BJ (cell line): Measurements from ENCODE around the gene PDE12. TPM values are rescaled to one million over a fixed set of nuclear protein-coding genes. Genes with fewer than 3 reads are reported as not detected.

Experiments used
- CTCF ChIA-PET: fragments of 350-600 bp; formaldehyde crosslinking; extraction: SDS; loops from one replicate; lab custom pipeline; 2021; ENCODE audit warnings: antibody characterized with exemption, inconsistent platforms; lab: Yijun Ruan, JAX
- POLR2A ChIA-PET: fragments of 300-600 bp; sonication (Branson Sonifier 250); formaldehyde crosslinking; extraction: SDS; loops from one replicate; lab custom pipeline; 2021; ENCODE audit warnings: antibody characterized with exemption; lab: Charles Lee
- DNase-seq: peaks from one replicate; pipeline ENCODE4 v3.0.0-alpha.2; 2011; ENCODE audit warnings: low read depth
- H3K27me3 ChIP-seq: 2 replicates; pipeline ENCODE4 v1.6.0; 2011; ENCODE audit warnings: low read length; ENCODE audit not compliant: control insufficient read depth, insufficient read depth
- H3K36me3 ChIP-seq: 2 replicates; pipeline ENCODE4 v1.5.1; 2011; ENCODE audit warnings: low read length; ENCODE audit not compliant: control insufficient read depth, insufficient read depth
- H3K4me3 ChIP-seq: 2 replicates; pipeline ENCODE4 v1.5.1; 2011; ENCODE audit warnings: low read depth, mild to moderate bottlenecking, control low read depth, low read length
- polyA plus RNA-seq: library from polyadenylated mRNA; depleted of rRNA; stranded (reverse); fragments of >200 nt; gene quantifications from 2 replicates; pipeline ENCODE4 v1.2.3, GENCODE V29; 2011; rRNA removed
- small RNA-seq: library from RNA; depleted of rRNA; stranded (forward); fragments of <200 nt; gene quantifications from one replicate; pipeline ENCODE3, GENCODE V24; 2012; ENCODE audit warnings: low replicate concordance, low read depth; ENCODE audit not compliant: insufficient read length
- TF ChIP-seq, protein P1 (sequence below): IDR thresholded peaks from 2 replicates; pipeline ENCODE4 v1.5.1; 2011; ENCODE audit warnings: low read depth, mild to moderate bottlenecking, control low read depth, inconsistent platforms, low read length, moderate library complexity; ENCODE audit not compliant: insufficient read depth

Gene PDE12
- polyA plus RNA-seq, 1 experiment, result 10.4 TPM

DNA sequence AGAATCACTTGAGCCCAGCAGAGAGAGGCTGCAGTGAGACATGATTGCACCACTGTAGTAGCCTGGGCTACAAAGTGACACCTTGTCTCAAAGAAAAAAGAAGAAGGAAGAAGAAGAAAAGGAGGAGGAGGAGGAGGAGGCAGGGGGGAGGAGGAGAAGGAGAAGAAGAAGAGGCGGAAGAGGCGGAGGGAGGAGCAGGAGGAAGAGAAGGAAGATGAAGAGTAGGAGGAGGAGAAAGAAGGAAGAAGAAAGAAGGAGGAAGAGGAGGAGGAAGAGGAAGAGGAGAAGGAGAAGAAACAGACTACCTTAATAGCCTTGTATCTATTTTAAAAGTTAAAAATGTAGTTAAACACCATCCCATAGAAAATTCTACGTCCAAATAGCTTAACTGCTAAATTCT, 60.2 kb downstream of the PDE12 start:
- ChIA-PET CTCF (interaction anchor here (0.6 kb wide), 2 partner anchors 22 to 251 kb away, joined by 3 to 4 read pairs; no protein-coding TSS in a partner anchor), POLR2A (no interaction called here)
- Histone ChIP-seq H3K4me3 (no peak overlapping the region), H3K27me3 (no peaks in the 10 kb centered on the region), H3K36me3 (no peaks in the 10 kb centered on the region)
- DNase-seq, result no peak
- TF ChIP-seq, protein P1, sequence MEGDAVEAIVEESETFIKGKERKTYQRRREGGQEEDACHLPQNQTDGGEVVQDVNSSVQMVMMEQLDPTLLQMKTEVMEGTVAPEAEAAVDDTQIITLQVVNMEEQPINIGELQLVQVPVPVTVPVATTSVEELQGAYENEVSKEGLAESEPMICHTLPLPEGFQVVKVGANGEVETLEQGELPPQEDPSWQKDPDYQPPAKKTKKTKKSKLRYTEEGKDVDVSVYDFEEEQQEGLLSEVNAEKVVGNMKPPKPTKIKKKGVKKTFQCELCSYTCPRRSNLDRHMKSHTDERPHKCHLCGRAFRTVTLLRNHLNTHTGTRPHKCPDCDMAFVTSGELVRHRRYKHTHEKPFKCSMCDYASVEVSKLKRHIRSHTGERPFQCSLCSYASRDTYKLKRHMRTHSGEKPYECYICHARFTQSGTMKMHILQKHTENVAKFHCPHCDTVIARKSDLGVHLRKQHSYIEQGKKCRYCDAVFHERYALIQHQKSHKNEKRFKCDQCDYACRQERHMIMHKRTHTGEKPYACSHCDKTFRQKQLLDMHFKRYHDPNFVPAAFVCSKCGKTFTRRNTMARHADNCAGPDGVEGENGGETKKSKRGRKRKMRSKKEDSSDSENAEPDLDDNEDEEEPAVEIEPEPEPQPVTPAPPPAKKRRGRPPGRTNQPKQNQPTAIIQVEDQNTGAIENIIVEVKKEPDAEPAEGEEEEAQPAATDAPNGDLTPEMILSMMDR, result no peak

Small RNA genes lying within 50 kb of the gene (small RNA-seq; reads per million reads assigned to genes)
- gene RNU6-108P (not detected), gene RNU6-1181P (not detected), gene RNU6-483P (not detected)

Other genes with a start within 250 kb of the PDE12 start
- gene DNAH12, start 11.9 kb upstream of the PDE12 start, polyA plus RNA-seq, result 0.01 TPM in 1 of 2 replicates, not detected in the other
- 476 and 810 TPM in 2 replicates for gene ARF4, start 41.1 kb downstream of the PDE12 start, polyA plus RNA-seq
- 8.5 and 10.2 TPM in 2 replicates for gene DENND6A, start 136.8 kb downstream of the PDE12 start, polyA plus RNA-seq
- 24.1 and 28.6 TPM in 2 replicates for gene SLMAP, start 200.0 kb downstream of the PDE12 start, polyA plus RNA-seq